Thoracic aorta (tissue), 2 donors: Measurements from ENCODE around the gene MPO. TPM values are rescaled to one million over a fixed set of nuclear protein-coding genes. Genes with fewer than 3 reads are reported as not detected.

ENCODE experiments used
- ATAC-seq: fragments of 150-250 bp; one replicate; pipeline ENCODE4 v1.8.0; 2017; ENCODE audit warnings: low read depth; ENCODE audit not compliant: insufficient number of reproducible peaks, low FRiP score
- DNase-seq: peaks from one replicate; pipeline ENCODE4 v3.0.0-alpha.2; 2020; ENCODE audit warnings: low spot score
- H3K27ac ChIP-seq, 2 donors: fragments of 200-600 bp; sonication (generic); 1 replicate in 1 of 2; 2 replicates in 1 of 2; pipeline ENCODE4 v1.5.1; 2016; ENCODE audit warnings: mild to moderate bottlenecking in 2 of 2, moderate library complexity in 2 of 2
- H3K27me3 ChIP-seq: fragments of 200-600 bp; sonication (generic); replicated peaks from 2 replicates; pipeline ENCODE4 v1.6.0; 2016; ENCODE audit warnings: mild to moderate bottlenecking; ENCODE audit not compliant: insufficient read depth
- H3K36me3 ChIP-seq: fragments of 200-600 bp; sonication (generic); one replicate; pipeline ENCODE4 v1.5.1; 2016
- H3K4me1 ChIP-seq, 2 donors: fragments of 200-600 bp; sonication (generic); 1 replicate in 1 of 2; 2 replicates in 1 of 2; pipeline versions ENCODE4 v1.5.1 to v1.6.0; 2016; ENCODE audit warnings: low read depth in 2 of 2, mild to moderate bottlenecking in 1 of 2; ENCODE audit not compliant: control insufficient read depth in 1 of 2
- H3K4me3 ChIP-seq: fragments of 200-600 bp; sonication (generic); 2 replicates; pipeline ENCODE4 v1.5.1; 2016; ENCODE audit warnings: mild to moderate bottlenecking
- H3K9me3 ChIP-seq: fragments of 200-600 bp; sonication (generic); 2 replicates; pipeline ENCODE4 v1.5.1; 2016
- total RNA-seq, 2 donors: library from RNA; depleted of rRNA; stranded (reverse); fragments of >200 nt; gene quantifications; one replicate each; pipeline versions ENCODE4 v1.1.0 to v1.2.3, GENCODE V29; 2016
- TF ChIP-seq, protein P1 (sequence below): fragments of 200-600 bp; sonication (generic); IDR thresholded peaks from one replicate; pipeline ENCODE4 v1.5.1; 2019; ENCODE audit warnings: antibody characterized with exemption

MPO gene
- total RNA-seq, 2 donors from 2014 or later: 0.14 TPM; not detected in 1

DNA sequence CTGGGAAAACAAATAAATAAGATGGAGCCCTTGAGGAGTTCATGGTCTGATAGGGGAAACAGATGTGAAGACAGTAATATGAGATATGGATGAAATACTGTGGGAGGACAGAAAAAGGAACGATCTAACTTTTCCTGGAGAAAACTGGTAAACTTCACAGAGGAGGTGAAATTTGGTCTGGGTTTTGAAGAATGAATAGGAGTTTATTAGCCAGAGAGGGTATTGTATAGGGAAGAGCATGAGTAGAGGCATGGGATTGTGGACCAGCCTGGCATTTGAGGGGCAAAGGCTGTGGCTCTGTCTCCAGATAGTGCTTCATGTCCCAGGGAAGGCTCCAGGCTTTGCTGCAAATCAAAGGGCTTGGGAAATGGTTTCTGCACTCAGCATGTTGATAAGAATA, 40.7 kb downstream of the MPO start:
- Histone ChIP-seq H3K4me1 (no peaks in the 10 kb centered on the region), H3K27ac (no peak overlapping the region), H3K4me3 (no peak overlapping the region), H3K27me3 (no peaks in the 10 kb centered on the region), H3K9me3 (no peaks in the 10 kb centered on the region), H3K36me3 (no peaks in the 10 kb centered on the region)
- ATAC-seq: no peak
- TF ChIP-seq, protein P1, sequence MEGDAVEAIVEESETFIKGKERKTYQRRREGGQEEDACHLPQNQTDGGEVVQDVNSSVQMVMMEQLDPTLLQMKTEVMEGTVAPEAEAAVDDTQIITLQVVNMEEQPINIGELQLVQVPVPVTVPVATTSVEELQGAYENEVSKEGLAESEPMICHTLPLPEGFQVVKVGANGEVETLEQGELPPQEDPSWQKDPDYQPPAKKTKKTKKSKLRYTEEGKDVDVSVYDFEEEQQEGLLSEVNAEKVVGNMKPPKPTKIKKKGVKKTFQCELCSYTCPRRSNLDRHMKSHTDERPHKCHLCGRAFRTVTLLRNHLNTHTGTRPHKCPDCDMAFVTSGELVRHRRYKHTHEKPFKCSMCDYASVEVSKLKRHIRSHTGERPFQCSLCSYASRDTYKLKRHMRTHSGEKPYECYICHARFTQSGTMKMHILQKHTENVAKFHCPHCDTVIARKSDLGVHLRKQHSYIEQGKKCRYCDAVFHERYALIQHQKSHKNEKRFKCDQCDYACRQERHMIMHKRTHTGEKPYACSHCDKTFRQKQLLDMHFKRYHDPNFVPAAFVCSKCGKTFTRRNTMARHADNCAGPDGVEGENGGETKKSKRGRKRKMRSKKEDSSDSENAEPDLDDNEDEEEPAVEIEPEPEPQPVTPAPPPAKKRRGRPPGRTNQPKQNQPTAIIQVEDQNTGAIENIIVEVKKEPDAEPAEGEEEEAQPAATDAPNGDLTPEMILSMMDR: no peak
- DNase-seq: no peak

DNA sequence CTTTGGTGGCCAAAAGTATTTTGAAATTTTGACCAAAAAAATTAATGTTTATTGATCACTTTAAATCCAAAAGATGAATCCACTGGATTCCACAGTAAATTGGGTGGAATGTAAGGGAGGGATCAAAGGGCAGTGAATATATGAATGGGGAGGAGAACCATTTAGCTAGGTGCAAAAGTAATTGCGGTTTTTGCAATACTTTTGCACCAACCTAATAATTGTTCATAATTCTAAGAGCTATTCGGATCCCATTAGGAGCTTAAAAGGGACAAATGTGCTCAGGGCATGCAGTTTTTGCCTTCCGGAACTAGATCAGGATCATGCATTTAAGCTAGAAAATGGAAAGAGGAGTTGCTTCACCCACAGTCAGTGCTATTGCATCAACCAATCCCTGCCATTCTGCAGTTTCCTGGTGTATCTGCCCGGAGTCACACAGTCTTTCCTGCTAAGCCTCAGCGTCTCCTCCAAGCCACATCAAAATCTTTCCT, 42.5 kb downstream of the MPO start, which contains the start of gene LPO:
Gene LPO (plus strand): TSS at position 438 of the 488 bp plus-strand sequence. CDS start 4,396 bp downstream, outside the sequence.
- Histone ChIP-seq H3K36me3 (no peaks in the 10 kb centered on the region), H3K4me1 (no peaks in the 10 kb centered on the region), H3K27me3 (no peaks in the 10 kb centered on the region), H3K27ac (no peak within 1 kb of the TSS), H3K4me3 (no peak within 1 kb of the TSS), H3K9me3 (no peaks in the 10 kb centered on the region)
- DNase-seq: no peak
- TF ChIP-seq, protein P1: no peak
- ATAC-seq: no peak

DNA sequence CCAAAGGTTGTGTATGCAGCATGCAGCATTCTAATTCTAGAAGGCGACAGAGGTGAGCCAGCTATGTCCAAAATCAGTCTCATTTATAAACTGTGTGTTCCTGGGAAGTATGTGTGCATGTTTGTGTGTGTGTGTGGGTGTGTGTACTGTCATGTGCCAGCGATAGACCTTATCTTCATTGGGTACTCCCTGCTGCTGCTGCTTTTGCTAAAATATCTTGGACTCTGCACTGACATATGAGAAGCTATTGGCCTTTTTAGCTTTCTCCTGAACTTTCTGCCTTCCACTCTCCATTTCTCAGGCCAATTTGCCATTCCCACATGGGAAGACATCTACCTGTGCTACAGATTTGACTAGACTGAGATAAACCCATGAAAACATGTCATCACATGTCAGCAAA, 44.3 kb downstream of the MPO start:
- ATAC-seq (no peak), DNase-seq (no peak)
- no peaks in the 10 kb centered on the region for H3K36me3 ChIP-seq
- TF ChIP-seq, protein P1: no peak
- H3K27ac ChIP-seq: no peak overlapping the region
- no peaks in the 10 kb centered on the region for H3K27me3 ChIP-seq
- H3K4me1 ChIP-seq: no peaks in the 10 kb centered on the region
- no peaks in the 10 kb centered on the region for H3K9me3 ChIP-seq
- H3K4me3 ChIP-seq: no peak overlapping the region

DNA sequence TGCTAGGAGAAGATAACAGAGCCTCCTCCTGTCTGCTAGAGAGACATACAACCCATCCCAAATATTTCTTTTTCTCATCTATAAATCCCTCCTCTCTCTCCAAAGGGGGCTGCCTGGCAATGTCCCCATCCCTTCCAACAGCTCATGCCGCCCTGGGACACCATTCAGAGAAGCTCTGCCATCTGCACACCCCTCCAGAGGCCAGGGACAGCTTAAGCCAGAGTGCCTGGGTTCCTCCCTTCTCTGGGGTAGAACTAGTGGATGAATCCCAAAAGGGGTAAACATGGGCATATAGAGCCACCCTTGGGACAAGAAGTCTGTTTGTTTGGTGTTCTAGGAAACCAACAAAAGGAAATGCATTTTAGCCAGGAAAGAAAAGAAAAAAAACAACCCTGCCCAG, 44.9 kb downstream of the MPO start:
- no peaks in the 10 kb centered on the region for H3K27me3 ChIP-seq
- ATAC-seq: no peak

GRCh38 chr17:58234512-58234911, 46.2 kb downstream of the MPO start:
- Histone ChIP-seq H3K4me1 (no peaks in the 10 kb centered on the region), H3K27ac (no peak overlapping the region), H3K4me3 (no peak overlapping the region), H3K36me3 (no peaks in the 10 kb centered on the region), H3K27me3 (no peaks in the 10 kb centered on the region), H3K9me3 (no peaks in the 10 kb centered on the region)
- no peak for DNase-seq
- TF ChIP-seq, protein P1: no peak
- ATAC-seq: no peak

More for the DNA sequence above, 44.9 kb downstream of the MPO start:
- Histone ChIP-seq H3K27ac (no peak overlapping the region), H3K4me1 (no peaks in the 10 kb centered on the region), H3K36me3 (no peaks in the 10 kb centered on the region), H3K4me3 (no peak overlapping the region), H3K9me3 (no peaks in the 10 kb centered on the region)
- DNase-seq: no peak
- TF ChIP-seq, protein P1: no peak
